T-helper 2 cell treated with Interferon-gamma antibody and Interleukin-4, amounts not matched to agents 5 μg/mL and 100 μg/mL, for 36 hours (primary cell): ENCODE data around the gene ABO.
"Not testable (repeated sequence)": the region's sequence is repeated elsewhere in the genome, so short reads cannot be mapped to it uniquely, and the experiment has no call there.

Source experiments
- DNase-seq: peaks from one replicate; pipeline ENCODE4 v3.0.0; 2021; ENCODE audit warnings: low spot score
- H3K27ac Mint-ChIP-seq: one replicate; pipeline ENCODE4 v1.8.0; 2021; ENCODE audit warnings: mild to moderate bottlenecking, mixed read lengths
- H3K27me3 Mint-ChIP-seq: one replicate; pipeline ENCODE4 v1.8.0; 2021; ENCODE audit warnings: low read depth, mixed read lengths
- H3K36me3 Mint-ChIP-seq: one replicate; pipeline ENCODE4 v1.8.0; 2021; ENCODE audit warnings: low read depth, mixed read lengths
- H3K4me1 Mint-ChIP-seq: one replicate; pipeline ENCODE4 v1.8.0; 2021; ENCODE audit warnings: low read depth, mixed read lengths
- H3K4me3 Mint-ChIP-seq: one replicate; pipeline ENCODE4 v1.8.0; 2022; ENCODE audit warnings: mild to moderate bottlenecking, moderate library complexity, mixed read lengths
- H3K9me3 Mint-ChIP-seq: one replicate; pipeline ENCODE4 v1.8.0; 2021; ENCODE audit warnings: mixed read lengths

The ABO gene

DNA sequence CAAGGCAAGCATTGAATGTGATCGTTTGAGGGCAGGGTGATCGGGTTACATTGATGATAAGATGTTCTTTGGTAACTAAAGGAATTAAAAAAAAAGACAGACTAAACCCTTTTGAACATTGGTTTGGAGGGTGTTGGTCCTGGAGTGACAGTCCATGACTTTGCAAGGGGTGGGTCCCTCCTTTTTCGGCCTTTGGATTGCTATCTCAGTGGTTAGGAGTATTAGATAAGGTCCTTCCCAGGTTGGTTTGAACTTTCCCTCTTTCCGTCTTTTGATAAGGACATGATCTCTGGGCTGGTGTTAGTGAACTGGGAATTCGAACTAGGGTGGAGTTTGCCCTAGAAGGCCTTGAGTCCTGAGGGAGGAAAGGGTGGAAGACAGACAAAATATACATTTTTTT is 5.4 kb upstream of the ABO start:
- DNase-seq = no peak
- no peak overlapping the region for H3K27ac Mint-ChIP-seq
- no peaks in the 10 kb centered on the region for H3K36me3 Mint-ChIP-seq
- no peak overlapping the region for H3K4me3 Mint-ChIP-seq
- H3K9me3 Mint-ChIP-seq = no peaks in the 10 kb centered on the region
- no peaks in the 10 kb centered on the region for H3K4me1 Mint-ChIP-seq
- H3K27me3 Mint-ChIP-seq = peaks cover 16% of the 10 kb centered on the region

- Mint-ChIP-seq H3K36me3 (no peaks in the 10 kb centered on the region), H3K27me3 (peaks cover 26% of the 10 kb centered on the region), H3K4me1 (no peaks in the 10 kb centered on the region), H3K4me3 (no peak overlapping the region), H3K9me3 (no peaks in the 10 kb centered on the region), H3K27ac (no peak overlapping the region)
- no peak for DNase-seq
Measured at GRCh38 chr9:133278161-133279114, 3.4 kb upstream of the ABO start.

- no peak for DNase-seq
- H3K27me3 Mint-ChIP-seq = peaks cover 33% of the 10 kb centered on the region
- no peak overlapping the region for H3K27ac Mint-ChIP-seq
- H3K4me3 Mint-ChIP-seq = no peak overlapping the region
- no peaks in the 10 kb centered on the region for H3K9me3 Mint-ChIP-seq
- H3K36me3 Mint-ChIP-seq = no peaks in the 10 kb centered on the region
- peaks cover 7% of the 10 kb centered on the region for H3K4me1 Mint-ChIP-seq
Measured at GRCh38 chr9:133277467-133277866, 2.5 kb upstream of the ABO start.

DNA sequence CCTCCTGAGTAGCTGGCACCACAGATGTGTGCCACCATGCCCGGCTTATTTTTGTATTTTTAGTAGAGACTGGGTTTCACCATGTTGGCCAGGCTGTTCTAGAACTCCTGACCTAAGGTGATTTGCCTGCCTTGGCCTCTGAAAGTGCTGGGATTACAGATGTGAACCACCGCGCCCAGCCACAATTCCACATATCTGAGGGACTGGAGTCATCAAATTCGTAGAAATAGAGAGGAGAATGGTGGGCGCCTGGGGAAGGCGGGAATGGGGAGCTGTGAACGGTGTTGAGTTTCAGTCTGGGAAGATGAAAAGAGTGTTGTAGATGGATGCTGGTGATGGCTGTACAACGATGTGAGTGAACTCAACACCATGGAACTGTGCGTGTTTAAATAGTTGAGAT is 1.9 kb upstream of the ABO start:
- no peak overlapping the region for H3K4me3 Mint-ChIP-seq
- DNase-seq = no peak
- no peaks in the 10 kb centered on the region for H3K36me3 Mint-ChIP-seq
- no peaks in the 10 kb centered on the region for H3K9me3 Mint-ChIP-seq
- peaks cover 7% of the 10 kb centered on the region for H3K4me1 Mint-ChIP-seq
- peak overlapping the region; percentile 1 for H3K27ac Mint-ChIP-seq
- H3K27me3 Mint-ChIP-seq = peaks cover 35% of the 10 kb centered on the region

- no peaks in the 10 kb centered on the region for H3K9me3 Mint-ChIP-seq
- peaks cover 40% of the 10 kb centered on the region for H3K27me3 Mint-ChIP-seq
- H3K36me3 Mint-ChIP-seq = no peaks in the 10 kb centered on the region
- H3K4me1 Mint-ChIP-seq = peaks cover 7% of the 10 kb centered on the region
- no peak for DNase-seq
- no peak overlapping the region for H3K4me3 Mint-ChIP-seq
- no peak overlapping the region for H3K27ac Mint-ChIP-seq
Measured at GRCh38 chr9:133276001-133276884, 1.2 kb upstream of the ABO start.

- Mint-ChIP-seq H3K4me1 (peaks cover 7% of the 10 kb centered on the region), H3K36me3 (no peaks in the 10 kb centered on the region), H3K27me3 (peaks cover 48% of the 10 kb centered on the region)
Measured at GRCh38 chr9:133274236-133275104, 531 bp downstream of the ABO start.

DNA sequence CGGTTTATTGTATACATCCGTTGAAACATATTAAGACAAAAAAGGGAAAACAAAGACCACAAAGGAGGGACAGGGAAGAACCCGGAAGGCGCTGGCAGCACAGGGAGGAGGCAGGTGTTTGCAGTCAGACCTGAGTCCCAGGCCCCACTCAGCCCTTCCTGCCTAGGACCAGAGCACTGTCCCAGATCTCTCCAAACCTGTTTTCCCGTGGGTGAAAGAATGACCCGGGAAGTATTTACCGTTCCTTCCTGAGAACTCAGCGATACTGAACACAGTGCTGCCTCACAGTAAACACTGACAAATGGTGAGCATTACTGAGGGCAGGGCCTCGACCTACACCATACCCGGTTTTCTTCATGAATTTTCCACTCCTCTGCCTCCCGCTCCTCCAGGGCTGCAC is 1.2 kb downstream of the ABO start:
- Mint-ChIP-seq H3K9me3 (no peaks in the 10 kb centered on the region), H3K36me3 (no peaks in the 10 kb centered on the region), H3K27me3 (peaks cover 53% of the 10 kb centered on the region), H3K4me1 (peaks cover 7% of the 10 kb centered on the region), H3K27ac (no peak overlapping the region), H3K4me3 (no peak overlapping the region)
- no peak for DNase-seq

More at GRCh38 chr9:133274236-133275104, 531 bp downstream of the ABO start:
- Mint-ChIP-seq H3K27ac (no peak overlapping the region), H3K4me3 (no peak overlapping the region), H3K9me3 (no peaks in the 10 kb centered on the region)
- no peak for DNase-seq

DNA sequence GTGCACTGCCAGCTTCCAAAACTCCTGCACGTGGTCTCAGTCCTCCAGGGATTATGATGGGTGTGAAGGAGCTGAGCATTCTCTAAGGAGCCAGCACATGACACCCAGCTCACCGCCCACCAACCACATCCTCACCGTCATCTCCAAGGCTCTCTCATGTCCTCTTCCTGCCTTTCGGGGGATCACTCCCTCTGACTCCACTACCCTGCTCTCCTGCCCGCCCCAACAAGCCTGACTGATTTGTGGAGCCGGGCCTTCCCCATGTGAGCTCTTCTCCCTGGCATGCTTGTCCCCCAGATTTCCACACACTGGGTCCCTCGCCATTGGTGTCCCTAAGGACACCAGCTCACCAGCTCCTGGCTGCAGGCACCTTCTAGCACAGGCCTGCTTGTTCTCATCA is 1.9 kb downstream of the ABO start:
- Mint-ChIP-seq H3K27me3 (peaks cover 58% of the 10 kb centered on the region), H3K27ac (no peak overlapping the region), H3K36me3 (no peaks in the 10 kb centered on the region), H3K9me3 (no peaks in the 10 kb centered on the region), H3K4me1 (peaks cover 7% of the 10 kb centered on the region), H3K4me3 (peak overlapping the region; percentile 10)
- no peak for DNase-seq

DNA sequence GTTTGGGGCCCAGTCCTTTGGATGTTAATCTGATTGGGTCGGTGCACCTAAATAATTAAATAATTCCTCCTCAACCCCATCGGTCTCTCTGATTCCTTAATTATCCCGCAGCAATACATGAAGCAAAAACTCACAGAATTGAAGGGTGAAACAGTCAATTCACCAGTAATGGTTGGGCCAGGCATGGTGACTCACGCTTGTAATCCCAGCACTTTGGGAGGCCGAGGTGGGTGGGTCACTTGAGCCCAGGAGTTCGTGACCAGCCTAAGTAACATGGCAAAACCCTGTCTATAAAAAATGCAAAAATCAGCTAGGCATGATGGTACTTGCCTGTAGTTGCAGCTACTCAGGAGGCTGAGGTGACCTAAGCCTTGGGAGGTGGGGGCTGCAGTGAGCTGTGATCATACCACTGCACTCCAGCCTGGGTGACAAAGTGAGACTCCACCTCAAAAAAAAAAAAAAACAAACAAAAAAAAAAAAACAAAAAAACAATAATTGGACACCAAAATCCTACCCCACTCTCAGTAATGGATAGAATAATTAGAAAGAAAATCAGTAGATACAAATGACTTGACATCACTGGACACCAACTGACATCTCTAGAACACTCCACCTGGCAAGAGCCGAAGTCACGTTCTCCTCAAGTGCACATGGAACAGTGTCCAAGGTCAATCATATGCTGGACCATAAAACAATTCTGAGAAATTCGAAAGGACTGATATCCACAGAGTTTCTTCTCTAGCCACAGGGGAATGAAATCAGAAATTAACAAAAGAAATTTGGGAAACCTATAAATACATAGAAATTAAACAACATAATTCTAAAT is 5.3 kb downstream of the ABO start:
- no peak for DNase-seq
- no peak overlapping the region for H3K27ac Mint-ChIP-seq
- peaks cover 7% of the 10 kb centered on the region for H3K4me1 Mint-ChIP-seq
- H3K9me3 Mint-ChIP-seq = no peaks in the 10 kb centered on the region
- no peaks in the 10 kb centered on the region for H3K36me3 Mint-ChIP-seq
- H3K27me3 Mint-ChIP-seq = peaks cover 45% of the 10 kb centered on the region
- H3K4me3 Mint-ChIP-seq = no peak overlapping the region

- H3K27ac Mint-ChIP-seq = not testable (repeated sequence)
Measured at GRCh38 chr9:133269136-133269535, 5.9 kb downstream of the ABO start.

DNA sequence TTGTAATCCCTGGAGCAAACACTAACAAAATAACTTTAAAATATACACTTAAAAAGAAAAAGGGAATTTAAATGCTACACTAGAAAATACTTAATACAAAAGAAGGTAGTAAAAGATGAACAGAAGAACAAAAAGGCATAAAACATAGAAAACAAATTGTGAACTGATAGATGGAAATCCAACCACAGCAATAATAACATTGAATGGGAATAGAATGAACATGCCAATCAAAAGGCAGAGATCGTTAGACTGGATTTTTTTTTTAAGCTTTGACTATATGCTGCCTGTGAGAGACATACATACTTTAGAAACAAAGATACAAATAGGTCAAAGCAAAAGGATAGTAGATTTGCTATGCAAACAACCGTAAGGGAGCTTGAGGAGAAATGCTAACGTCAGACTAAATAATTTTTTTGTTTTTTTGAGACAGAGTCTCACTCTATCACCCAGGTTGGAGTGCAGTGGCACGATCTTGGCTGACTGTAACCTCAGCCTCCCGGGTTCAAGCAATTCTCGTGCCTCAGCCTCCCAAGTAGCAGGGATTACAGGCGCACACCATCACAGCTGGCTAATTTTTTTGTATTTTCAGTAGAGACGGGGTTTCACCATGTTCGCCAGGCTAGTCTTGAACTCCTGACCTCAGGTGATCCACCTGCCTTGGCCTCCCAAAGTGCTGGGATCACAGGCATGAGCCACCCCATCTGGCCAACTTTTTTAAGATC is 6.5 kb downstream of the ABO start:
- Mint-ChIP-seq H3K4me3 (no peak overlapping the region), H3K27ac (no peak overlapping the region), H3K4me1 (peaks cover 7% of the 10 kb centered on the region), H3K36me3 (no peaks in the 10 kb centered on the region), H3K27me3 (peaks cover 36% of the 10 kb centered on the region), H3K9me3 (no peaks in the 10 kb centered on the region)
- DNase-seq = no peak

More at GRCh38 chr9:133269136-133269535, 5.9 kb downstream of the ABO start:
- not testable (repeated sequence) for H3K4me3 Mint-ChIP-seq, H3K9me3 Mint-ChIP-seq, DNase-seq, H3K4me1 Mint-ChIP-seq, H3K36me3 Mint-ChIP-seq
- H3K27me3 Mint-ChIP-seq = peaks cover 42% of the 10 kb centered on the region

DNA sequence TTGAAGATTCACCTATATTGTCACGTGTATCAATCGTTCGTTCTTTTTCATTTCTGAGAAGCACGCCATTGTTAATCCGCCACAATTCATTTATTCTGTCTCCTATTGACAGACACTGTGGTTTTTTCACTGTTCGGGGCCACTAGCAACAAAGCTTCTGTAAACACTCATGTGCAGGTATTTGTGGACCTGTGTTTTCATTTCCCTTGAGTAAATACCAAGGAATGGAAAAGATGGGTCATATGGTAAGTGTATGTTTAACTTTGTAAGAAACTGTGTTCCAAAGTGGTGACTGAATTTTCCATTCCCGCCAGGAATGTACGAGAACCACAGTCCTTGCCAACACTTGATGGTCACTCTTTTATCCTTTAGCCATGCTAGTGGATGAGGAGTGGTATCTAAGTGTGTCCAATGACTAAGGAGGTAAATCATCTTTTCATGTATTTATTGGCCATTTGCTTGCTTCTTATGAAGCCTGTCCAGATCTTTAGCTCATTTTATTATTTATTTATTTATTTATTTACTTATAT is 10.7 kb downstream of the ABO start:
- no peaks in the 10 kb centered on the region for H3K9me3 Mint-ChIP-seq
- DNase-seq = no peak

More for the DNA sequence above, 10.7 kb downstream of the ABO start:
- no peaks in the 10 kb centered on the region for H3K4me1 Mint-ChIP-seq
- H3K27me3 Mint-ChIP-seq = peaks cover 13% of the 10 kb centered on the region
- H3K4me3 Mint-ChIP-seq = no peak overlapping the region
- no peak overlapping the region for H3K27ac Mint-ChIP-seq
- H3K36me3 Mint-ChIP-seq = no peaks in the 10 kb centered on the region
